ENCODE results near the gene RSPO3. TPM values are rescaled to one million over a fixed set of nuclear protein-coding genes. Genes with fewer than 3 reads are reported as not detected.

Gene RSPO3
- total and polyA plus RNA-seq, 9 of the 15 experiments (the other 6 are each of a cell fraction or from before 2014, with no cell fraction given) = not detected

GRCh38 chr6:127129251-127129650 is 10.8 kb downstream of the RSPO3 start (continued):
- TF ChIP-seq ARID4B (CRISPR knock-in tag; IDR thresholded peaks at IDR 0.05) (no peak), MEF2A (IDR thresholded peaks at IDR 0.05; ENCODE audit: control insufficient read depth, low read depth, low read length) (no peak), ILF3 (IDR thresholded peaks at IDR 0.05; ENCODE audit: borderline replicate concordance) (no peak), POLR2B (IDR thresholded peaks at IDR 0.05; ENCODE audit: low read depth, partially characterized antibody) (no peak), RB1 (IDR thresholded peaks at IDR 0.05; ENCODE audit: low read depth) (no peak), RUNX1 (IDR thresholded peaks at IDR 0.05; ENCODE audit: low read depth) (no peak), GTF3C2 (IDR thresholded peaks at IDR 0.05; ENCODE audit: borderline replicate concordance, extremely low read depth, insufficient read length) (no peak), HLTF (IDR thresholded peaks at IDR 0.05) (no peak), ZNF212 (CRISPR knock-in tag; IDR thresholded peaks at IDR 0.05) (no peak)

Measured in K562 (cell line).